Stomach (tissue), 4 donors: ENCODE results near the gene SCN1A.

Experiments used
- EP300 ChIP-seq: sonication (generic); formaldehyde crosslinking; IDR thresholded peaks from one replicate; pipeline ENCODE4 v1.6.1; 2017; ENCODE audit warnings: antibody characterized with exemption
- POLR2A ChIP-seq, 4 donors: fragments of 450-650 bp; IDR thresholded peaks; one replicate each; pipeline ENCODE4 v1.6.1; 2016; ENCODE audit warnings: antibody characterized with exemption in 4 of 4, control low read depth in 2 of 4, mild to moderate bottlenecking in 1 of 4, moderate library complexity in 1 of 4
- TF ChIP-seq, protein P1 (sequence below), 7 experiments: fragments of 450-650 bp in 4 of 7; fragments of 200-600 bp in 3 of 7; sonication (generic) in 3 of 7; IDR thresholded peaks; one replicate each; pipeline ENCODE4 v1.5.1; 2016 to 2019; ENCODE audit warnings: antibody characterized with exemption in 7 of 7, control low read depth in 2 of 7, mild to moderate bottlenecking in 1 of 7

DNA sequence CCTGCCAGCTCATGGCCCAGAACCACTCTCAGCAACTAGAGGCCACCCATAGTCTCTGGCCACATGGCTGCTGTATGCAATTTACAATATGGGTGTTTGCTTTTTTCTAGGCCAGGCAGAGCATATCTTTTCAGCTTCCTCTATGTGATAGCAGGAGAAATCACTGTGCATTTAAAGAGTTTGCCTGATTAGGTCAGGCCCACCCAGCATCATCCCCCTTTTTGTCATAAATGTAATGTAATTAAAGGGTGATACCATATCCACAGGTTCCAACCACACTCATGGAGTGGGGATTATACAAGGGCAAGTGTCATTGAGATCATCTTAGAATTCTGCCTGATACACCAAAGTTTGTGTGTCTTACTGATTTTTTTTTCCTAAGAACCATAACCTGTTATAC, 102.5 kb downstream of the SCN1A start:
- TF ChIP-seq POLR2A (IDR thresholded peaks at IDR 0.05) (no peak), EP300 (no peak)
- TF ChIP-seq, protein P1, sequence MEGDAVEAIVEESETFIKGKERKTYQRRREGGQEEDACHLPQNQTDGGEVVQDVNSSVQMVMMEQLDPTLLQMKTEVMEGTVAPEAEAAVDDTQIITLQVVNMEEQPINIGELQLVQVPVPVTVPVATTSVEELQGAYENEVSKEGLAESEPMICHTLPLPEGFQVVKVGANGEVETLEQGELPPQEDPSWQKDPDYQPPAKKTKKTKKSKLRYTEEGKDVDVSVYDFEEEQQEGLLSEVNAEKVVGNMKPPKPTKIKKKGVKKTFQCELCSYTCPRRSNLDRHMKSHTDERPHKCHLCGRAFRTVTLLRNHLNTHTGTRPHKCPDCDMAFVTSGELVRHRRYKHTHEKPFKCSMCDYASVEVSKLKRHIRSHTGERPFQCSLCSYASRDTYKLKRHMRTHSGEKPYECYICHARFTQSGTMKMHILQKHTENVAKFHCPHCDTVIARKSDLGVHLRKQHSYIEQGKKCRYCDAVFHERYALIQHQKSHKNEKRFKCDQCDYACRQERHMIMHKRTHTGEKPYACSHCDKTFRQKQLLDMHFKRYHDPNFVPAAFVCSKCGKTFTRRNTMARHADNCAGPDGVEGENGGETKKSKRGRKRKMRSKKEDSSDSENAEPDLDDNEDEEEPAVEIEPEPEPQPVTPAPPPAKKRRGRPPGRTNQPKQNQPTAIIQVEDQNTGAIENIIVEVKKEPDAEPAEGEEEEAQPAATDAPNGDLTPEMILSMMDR (IDR thresholded peaks at IDR 0.05) = no peak
